DND-41 (cell line): ENCODE data around the gene GPRC5D.

Experiments used
- ATAC-seq: fragments of 200-7000 bp; cut with Tn5 transposase; 3 replicates; pipeline ENCODE4 v1.9.1; 2021; ENCODE audit warnings: low read depth; ENCODE audit not compliant: insufficient read depth
- DNase-seq: peaks from one replicate; pipeline ENCODE4 v3.0.0-alpha.2; 2020
- H2AFZ ChIP-seq: 2 replicates; pipeline ENCODE4 v1.6.0; 2012; ENCODE audit warnings: low read depth, low read length
- H3K27ac ChIP-seq: 2 replicates; pipeline ENCODE4 v1.5.1; 2012; ENCODE audit warnings: low read length, inconsistent platforms
- H3K27me3 ChIP-seq: fragments of 200-600 bp; sonication (generic); 2 replicates; pipeline ENCODE4 v1.6.0; 2012; ENCODE audit warnings: low read length, mild to moderate bottlenecking, inconsistent platforms; ENCODE audit not compliant: insufficient read depth, poor library complexity
- H3K36me3 ChIP-seq: 2 replicates; pipeline ENCODE4 v1.5.1; 2012; ENCODE audit warnings: low read length, inconsistent platforms; ENCODE audit not compliant: insufficient read depth
- H3K4me1 ChIP-seq: 2 replicates; pipeline ENCODE4 v1.5.1; 2012; ENCODE audit warnings: mild to moderate bottlenecking, low read length; ENCODE audit not compliant: insufficient read depth
- H3K4me2 ChIP-seq: 2 replicates; pipeline ENCODE4 v1.6.0; 2012; ENCODE audit warnings: mild to moderate bottlenecking, moderate library complexity, low read length, inconsistent platforms; ENCODE audit not compliant: insufficient read depth
- H3K4me3 ChIP-seq, 2 experiments: fragments of 200-600 bp in 1 of 2; shearing (Covaris generic) in 1 of 2; 2 replicates each; pipeline ENCODE4 v1.5.1; 2012 to 2016; ENCODE audit warnings: inconsistent platforms in 2 of 2, low read length in 2 of 2, mild to moderate bottlenecking in 2 of 2, low read depth in 1 of 2, moderate library complexity in 1 of 2
- H3K79me2 ChIP-seq: 2 replicates; pipeline ENCODE4 v1.6.0; 2012; ENCODE audit warnings: low read length, inconsistent platforms; ENCODE audit not compliant: insufficient read depth
- H3K9ac ChIP-seq: 2 replicates; pipeline ENCODE4 v1.6.0; 2012; ENCODE audit warnings: low read depth, mild to moderate bottlenecking, inconsistent platforms, low read length, moderate library complexity
- H3K9me3 ChIP-seq: 2 replicates; pipeline ENCODE4 v1.5.1; 2012; ENCODE audit warnings: low read length, moderate library complexity, mild to moderate bottlenecking, inconsistent platforms; ENCODE audit not compliant: insufficient read depth, severe bottlenecking
- H4K20me1 ChIP-seq: 2 replicates; pipeline ENCODE4 v1.6.0; 2012; ENCODE audit warnings: low read length; ENCODE audit not compliant: insufficient read depth
- EZH2 ChIP-seq: IDR thresholded peaks from 3 replicates; pipeline ENCODE4 v1.6.1; 2012; ENCODE audit warnings: borderline replicate concordance, low read depth, mild to moderate bottlenecking, moderate library complexity, low read length, inconsistent platforms; ENCODE audit not compliant: severe bottlenecking
- TF ChIP-seq, protein P1 (sequence below): IDR thresholded peaks from 2 replicates; pipeline ENCODE4 v1.5.1; 2012; ENCODE audit warnings: borderline replicate concordance, low read length, moderate library complexity, mild to moderate bottlenecking; ENCODE audit not compliant: poor library complexity, severe bottlenecking; ENCODE audit errors: extremely low read depth

Gene GPRC5D

DNA sequence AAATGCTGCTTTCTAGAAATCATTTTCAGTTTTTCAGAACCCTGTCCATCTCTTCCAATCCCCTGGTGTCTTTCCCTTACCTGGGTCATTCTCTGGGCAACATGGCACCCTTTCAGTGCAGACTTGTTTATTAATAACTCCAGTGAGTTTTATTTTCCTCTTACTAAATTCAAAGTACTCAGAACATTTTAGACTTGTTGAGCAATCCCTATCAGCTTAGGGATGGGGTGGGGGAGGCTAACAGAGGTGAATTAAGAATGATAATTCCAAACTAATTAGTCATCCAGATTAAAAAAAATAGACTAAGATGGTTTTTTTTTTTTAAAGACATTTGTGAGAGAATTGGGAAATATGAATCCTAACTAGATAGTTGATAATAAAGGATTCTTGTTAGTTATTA lies 49.9 kb downstream of the GPRC5D start:
- Histone ChIP-seq H4K20me1 (no peaks in the 10 kb centered on the region), H3K4me1 (no peaks in the 10 kb centered on the region), H3K9me3 (no peaks in the 10 kb centered on the region), H3K4me2 (no peak overlapping the region), H3K79me2 (no peaks in the 10 kb centered on the region), H3K27me3 (peaks cover 5% of the 10 kb centered on the region), H3K9ac (no peak overlapping the region), H3K27ac (no peak overlapping the region), H3K4me3 (no peak overlapping the region), H3K36me3 (no peaks in the 10 kb centered on the region), H2AFZ (no peak overlapping the region)
- ATAC-seq (no peak), DNase-seq (no peak)
- no peak for TF ChIP-seq EZH2
- TF ChIP-seq, protein P1, sequence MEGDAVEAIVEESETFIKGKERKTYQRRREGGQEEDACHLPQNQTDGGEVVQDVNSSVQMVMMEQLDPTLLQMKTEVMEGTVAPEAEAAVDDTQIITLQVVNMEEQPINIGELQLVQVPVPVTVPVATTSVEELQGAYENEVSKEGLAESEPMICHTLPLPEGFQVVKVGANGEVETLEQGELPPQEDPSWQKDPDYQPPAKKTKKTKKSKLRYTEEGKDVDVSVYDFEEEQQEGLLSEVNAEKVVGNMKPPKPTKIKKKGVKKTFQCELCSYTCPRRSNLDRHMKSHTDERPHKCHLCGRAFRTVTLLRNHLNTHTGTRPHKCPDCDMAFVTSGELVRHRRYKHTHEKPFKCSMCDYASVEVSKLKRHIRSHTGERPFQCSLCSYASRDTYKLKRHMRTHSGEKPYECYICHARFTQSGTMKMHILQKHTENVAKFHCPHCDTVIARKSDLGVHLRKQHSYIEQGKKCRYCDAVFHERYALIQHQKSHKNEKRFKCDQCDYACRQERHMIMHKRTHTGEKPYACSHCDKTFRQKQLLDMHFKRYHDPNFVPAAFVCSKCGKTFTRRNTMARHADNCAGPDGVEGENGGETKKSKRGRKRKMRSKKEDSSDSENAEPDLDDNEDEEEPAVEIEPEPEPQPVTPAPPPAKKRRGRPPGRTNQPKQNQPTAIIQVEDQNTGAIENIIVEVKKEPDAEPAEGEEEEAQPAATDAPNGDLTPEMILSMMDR: no peak

DNA sequence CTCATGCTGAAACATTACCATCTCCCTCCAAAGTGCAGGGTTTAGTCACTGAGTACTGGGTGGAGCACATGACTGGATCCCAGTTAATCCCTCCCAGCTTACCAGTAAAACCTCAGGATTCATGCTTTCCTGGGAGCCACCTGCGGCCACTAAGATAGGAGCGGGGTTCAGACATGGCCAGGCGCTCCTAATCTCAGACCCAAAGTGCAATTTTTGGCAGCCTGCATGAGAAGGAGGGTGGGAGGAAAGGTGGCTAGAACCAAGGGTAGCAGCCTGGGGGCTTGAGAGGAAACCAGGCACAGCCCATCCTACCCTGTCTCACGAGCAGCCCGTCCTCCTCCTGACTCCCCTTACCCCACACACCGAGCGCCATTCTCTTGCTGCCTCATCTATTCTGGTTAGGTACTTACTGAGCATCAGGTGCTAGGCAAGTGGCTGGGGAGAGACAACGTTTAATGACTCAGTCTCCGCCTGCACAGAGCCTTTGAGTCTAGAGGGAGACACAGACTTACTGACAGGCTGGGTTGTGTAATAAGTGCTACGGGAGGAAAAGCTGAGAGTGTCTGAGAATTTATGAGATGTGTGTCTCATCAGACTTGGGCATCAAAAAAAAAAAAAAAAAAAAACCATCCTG lies 50.7 kb downstream of the GPRC5D start:
- DNase-seq: no peak
- Histone ChIP-seq H3K4me3 (no peak overlapping the region), H3K36me3 (no peaks in the 10 kb centered on the region)

DNA sequence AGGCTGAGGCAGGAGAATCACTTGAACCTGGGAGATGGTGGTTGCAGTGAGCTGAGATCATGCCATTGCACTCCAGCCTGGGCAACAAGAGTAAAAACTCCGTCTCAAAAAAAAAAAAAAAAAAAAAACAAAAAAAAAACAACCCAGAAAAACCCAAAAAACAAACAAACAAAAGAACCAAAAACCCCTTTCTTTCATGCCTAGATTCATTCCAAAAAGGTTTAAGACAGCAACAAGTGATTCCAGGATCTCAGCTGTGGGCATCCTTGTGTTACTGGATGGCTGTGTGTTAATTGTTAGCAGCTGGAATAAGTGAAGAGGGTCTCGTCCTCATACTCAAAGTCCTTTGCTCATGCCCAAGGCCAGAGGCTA lies 51.2 kb downstream of the GPRC5D start:
- DNase-seq (no peak), ATAC-seq (no peak)
- Histone ChIP-seq H3K79me2 (no peaks in the 10 kb centered on the region), H2AFZ (no peak overlapping the region), H3K9ac (no peak overlapping the region), H3K27ac (no peak overlapping the region), H3K36me3 (no peaks in the 10 kb centered on the region), H3K9me3 (no peaks in the 10 kb centered on the region), H3K4me3 (no peak overlapping the region), H3K4me1 (no peaks in the 10 kb centered on the region), H3K27me3 (peaks cover 9% of the 10 kb centered on the region), H4K20me1 (no peaks in the 10 kb centered on the region), H3K4me2 (no peak overlapping the region)
- TF ChIP-seq, protein P1: no peak
- TF ChIP-seq EZH2: no peak

More for the DNA sequence above, 50.7 kb downstream of the GPRC5D start:
- Histone ChIP-seq H4K20me1 (no peaks in the 10 kb centered on the region), H3K4me1 (no peaks in the 10 kb centered on the region), H3K9ac (no peak overlapping the region), H3K27me3 (peaks cover 9% of the 10 kb centered on the region), H3K9me3 (no peaks in the 10 kb centered on the region), H3K79me2 (no peaks in the 10 kb centered on the region), H3K4me2 (no peak overlapping the region), H3K27ac (no peak overlapping the region), H2AFZ (no peak overlapping the region)
- ATAC-seq: no peak
- TF ChIP-seq, protein P1: no peak
